HUES64 (cell line): ENCODE results near the gene SLC9A9.

Experiments used
- H3K27ac ChIP-seq: 2 replicates; pipeline ENCODE4 v1.7.0; 2013; ENCODE audit warnings: low read depth, low read length, inconsistent platforms
- H3K27me3 ChIP-seq: 2 replicates; pipeline ENCODE4 v1.6.1; 2013; ENCODE audit warnings: mild to moderate bottlenecking, low read length; ENCODE audit not compliant: insufficient read depth
- H3K36me3 ChIP-seq: 2 replicates; pipeline ENCODE4 v1.6.1; 2013; ENCODE audit warnings: mild to moderate bottlenecking, low read length; ENCODE audit not compliant: insufficient read depth
- H3K4me1 ChIP-seq: 2 replicates; pipeline ENCODE4 v1.6.1; 2013; ENCODE audit warnings: mild to moderate bottlenecking, low read length, moderate library complexity; ENCODE audit not compliant: insufficient read depth
- H3K4me3 ChIP-seq: 2 replicates; pipeline ENCODE4 v1.5.1; 2013; ENCODE audit warnings: mild to moderate bottlenecking, low read length, moderate library complexity
- H3K9ac ChIP-seq: 2 replicates; pipeline ENCODE4 v1.6.1; 2013; ENCODE audit warnings: mild to moderate bottlenecking, low read depth, low read length
- H3K9me3 ChIP-seq: 2 replicates; pipeline ENCODE4 v1.6.1; 2013; ENCODE audit warnings: low read depth, low read length; ENCODE audit not compliant: insufficient read depth
- WGBS: fragments of 150-250, 120-280 bp; methylation state at CpG from one replicate; pipeline ENCODE4 v1.1.7; 2013; ENCODE audit warnings: missing lambda C conversion rate; 5-methylcytosine and 5-hydroxymethylcytosine counted together

SLC9A9 gene

DNA sequence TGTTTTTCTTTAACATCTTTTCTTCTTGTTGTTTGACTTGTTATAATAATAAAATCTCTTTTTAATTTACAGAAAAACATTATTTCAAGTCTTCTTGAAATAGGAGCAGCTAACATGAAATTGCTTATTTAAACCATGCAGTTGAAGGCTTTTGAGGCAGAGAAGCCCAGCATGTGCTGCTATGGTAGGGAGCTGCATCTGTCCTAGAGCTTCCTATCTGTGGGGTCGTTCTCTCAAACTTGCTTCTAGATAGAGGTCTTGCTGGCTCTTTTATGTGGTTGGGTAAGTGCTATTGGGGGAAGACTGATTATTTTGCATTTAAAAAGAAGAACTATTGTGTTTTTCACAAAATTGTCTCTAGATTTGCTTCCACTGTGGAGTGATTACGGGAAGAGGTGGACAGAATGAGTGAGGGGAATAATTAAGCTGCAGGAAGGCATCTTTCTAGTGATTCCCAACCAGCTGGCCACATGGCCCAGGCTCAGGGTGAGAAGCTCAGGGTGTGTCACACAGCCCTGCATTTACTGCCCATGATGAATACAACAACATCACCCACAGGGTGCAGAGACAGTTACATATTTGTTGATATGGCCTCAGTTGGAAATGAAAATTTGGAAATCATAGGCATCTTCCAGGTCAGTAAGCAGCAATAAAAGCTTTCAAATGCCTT, 630.0 kb downstream of the SLC9A9 start:
- Histone ChIP-seq H3K4me3 (no peak overlapping the region), H3K9me3 (no peaks in the 10 kb centered on the region), H3K36me3 (no peaks in the 10 kb centered on the region), H3K27me3 (no peaks in the 10 kb centered on the region), H3K4me1 (no peaks in the 10 kb centered on the region), H3K27ac (no peak overlapping the region), H3K9ac (no peak overlapping the region)
- 77% methylated on average over 2 of the region's 2 CpGs for WGBS

GRCh38 chr3:143217283-143217682, 631.0 kb downstream of the SLC9A9 start:
- H3K9me3 ChIP-seq: no peaks in the 10 kb centered on the region
- no peak overlapping the region for H3K27ac ChIP-seq
- no peak overlapping the region for H3K9ac ChIP-seq
- H3K36me3 ChIP-seq: no peaks in the 10 kb centered on the region
- H3K4me3 ChIP-seq: no peak overlapping the region
- H3K27me3 ChIP-seq: no peaks in the 10 kb centered on the region
- H3K4me1 ChIP-seq: no peaks in the 10 kb centered on the region

- H3K36me3 ChIP-seq: no peaks in the 10 kb centered on the region
- no peaks in the 10 kb centered on the region for H3K4me1 ChIP-seq
- no peak overlapping the region for H3K4me3 ChIP-seq
- 93% methylated on average over 3 of the region's 3 CpGs for WGBS
- H3K27ac ChIP-seq: no peak overlapping the region
- no peaks in the 10 kb centered on the region for H3K9me3 ChIP-seq
- no peak overlapping the region for H3K9ac ChIP-seq
- H3K27me3 ChIP-seq: no peaks in the 10 kb centered on the region
These were observed 631.5 kb downstream of the SLC9A9 start for GRCh38 chr3:143216709-143217182.
